ENCODE measurements around the gene AK3. TPM values are rescaled to one million over a fixed set of nuclear protein-coding genes. Genes with fewer than 3 reads are reported as not detected.

The AK3 gene
- total RNA-seq, 1 experiment from 2014 or later: 41.5 TPM

GRCh38 chr9:4668604-4669003, 72.4 kb downstream of the AK3 start:
- H4K8ac ChIP-seq (replicated peaks; ENCODE audit: insufficient read length, low read depth, low read length): no peak overlapping the region
- Mint-ChIP-seq H3K4me3 (no peak overlapping the region), H3K9me3 (no peaks in the 10 kb centered on the region), H3K4me1 (peaks cover 40% of the 10 kb centered on the region in 2 experiments), H3K27me3 (ENCODE audit: low read depth) (peaks cover 5% of the 10 kb centered on the region; the same call in 1 of the 2 replicates), H3K27ac (no peak overlapping the region), H3K36me3 (ENCODE audit: insufficient read depth in 1 of 3, low read depth in 3 of 3) (no peaks in the 10 kb centered on the region)
- no peak overlapping the region for H3K18ac ChIP-seq (ENCODE audit: insufficient read length, low read depth, low read length)
- no peaks in the 10 kb centered on the region for H3K79me2 ChIP-seq (ENCODE audit: insufficient read depth, low read length)
- H3T11ph ChIP-seq (ENCODE audit: low read length): no peak overlapping the region
- no peak for DNase-seq
- no peak overlapping the region for H3K4me2 ChIP-seq (ENCODE audit: insufficient read depth, insufficient read length, low read length)
- H4K20me1 ChIP-seq (ENCODE audit: control insufficient read depth, insufficient read depth, insufficient read length): no peaks in the 10 kb centered on the region
- TF ChIP-seq CTCF (conservative IDR thresholded peaks at IDR 0.05): no peak
- no peak overlapping the region for H3K9ac ChIP-seq (ENCODE audit: extremely low read depth, insufficient read length, low read length)
- H3K56ac ChIP-seq (ENCODE audit: insufficient read length, low read depth, low read length): no peak overlapping the region
- H2AFZ ChIP-seq (ENCODE audit: low read length): no peak overlapping the region
- H3K23me2 ChIP-seq (ENCODE audit: insufficient read length, low read depth, low read length, poor library complexity, severe bottlenecking): peaks cover 4% of the 10 kb centered on the region
- no peak overlapping the region for H4K91ac ChIP-seq (ENCODE audit: insufficient read length, low read depth, low read length)
- no peak overlapping the region for H3K4ac ChIP-seq (ENCODE audit: low read depth, low read length)
- no peaks in the 10 kb centered on the region for H3K79me1 ChIP-seq (ENCODE audit: insufficient read depth, low read depth, low read length, poor library complexity, severe bottlenecking)
- no peak overlapping the region for H2BK20ac ChIP-seq (ENCODE audit: low read depth, low read length, poor library complexity, severe bottlenecking)
- no peak overlapping the region for H3K23ac ChIP-seq (ENCODE audit: insufficient read length, low read depth, low read length)
- H4K5ac ChIP-seq (ENCODE audit: insufficient read length, low read depth, low read length): no peak overlapping the region
- H2BK12ac ChIP-seq (ENCODE audit: insufficient read length, low read depth, low read length): no peak overlapping the region
- H3K27ac ChIP-seq (ENCODE audit: insufficient read length, low read depth, low read length): no peak overlapping the region
- no peak overlapping the region for H2BK5ac ChIP-seq (ENCODE audit: insufficient read length, low read length)
- H2AK5ac ChIP-seq (ENCODE audit: insufficient read length, low read length): no peak overlapping the region
- H2BK15ac ChIP-seq (ENCODE audit: low read depth, low read length): no peak overlapping the region
- H3K4me1 ChIP-seq (ENCODE audit: insufficient read depth, low read length): peaks cover 15% of the 10 kb centered on the region
- no peaks in the 10 kb centered on the region for H3K27me3 ChIP-seq (ENCODE audit: insufficient read depth, low read length)
- H3K9me3 ChIP-seq (ENCODE audit: control insufficient read depth, low read depth, low read length): no peaks in the 10 kb centered on the region
- no peak overlapping the region for H3K14ac ChIP-seq (ENCODE audit: insufficient read depth, low read length)
- H2BK120ac ChIP-seq (ENCODE audit: low read depth, low read length, poor library complexity, severe bottlenecking): no peak overlapping the region
- no CpG with 5 or more reads among the region's 2 CpGs for whole genome bisulfite sequencing (ENCODE audit: extremely low coverage, insufficient read length, low lambda C conversion rate)
